Gastrocnemius medialis (tissue), 4 donors: ENCODE measurements around the gene PDIA6.

ENCODE experiments used
- CTCF ChIP-seq, 5 experiments: fragments of 450-650 bp in 3 of 5; fragments of 200-600 bp in 2 of 5; sonication (generic) in 2 of 5; IDR thresholded peaks in 4 of 5; conservative IDR thresholded peaks in 1 of 5; 1 replicate in 4 of 5; 2 replicates in 1 of 5; pipeline ENCODE4 v1.5.1; 2016 to 2019; ENCODE audit warnings: antibody characterized with exemption in 5 of 5, mild to moderate bottlenecking in 3 of 5, moderate library complexity in 3 of 5
- POLR2A ChIP-seq, 2 donors: fragments of 450-650 bp; IDR thresholded peaks; one replicate each; pipeline ENCODE4 v1.6.1; 2017; ENCODE audit warnings: antibody characterized with exemption in 2 of 2, mild to moderate bottlenecking in 2 of 2, moderate library complexity in 2 of 2

GRCh38 chr2:10783421-10783820 is 29.2 kb downstream of the PDIA6 start:
- TF ChIP-seq CTCF (IDR thresholded peaks at IDR 0.05 in 4 of 5, conservative IDR thresholded peaks at IDR 0.05 in 1 of 5) (no peak), POLR2A (IDR thresholded peaks at IDR 0.05) (no peak)
